Activated CD4-positive, alpha-beta T cell treated with anti-CD3 and anti-CD28 coated beads for 24 hours (primary cell): ENCODE measurements around the gene POU2AF1.

ENCODE experiments used
- DNase-seq, 2 donors: peaks; one replicate each; pipeline ENCODE4 v3.0.0-alpha.2; 2020; ENCODE audit warnings: low read depth in 2 of 2

The POU2AF1 gene, protein sequence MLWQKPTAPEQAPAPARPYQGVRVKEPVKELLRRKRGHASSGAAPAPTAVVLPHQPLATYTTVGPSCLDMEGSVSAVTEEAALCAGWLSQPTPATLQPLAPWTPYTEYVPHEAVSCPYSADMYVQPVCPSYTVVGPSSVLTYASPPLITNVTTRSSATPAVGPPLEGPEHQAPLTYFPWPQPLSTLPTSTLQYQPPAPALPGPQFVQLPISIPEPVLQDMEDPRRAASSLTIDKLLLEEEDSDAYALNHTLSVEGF

DNA sequence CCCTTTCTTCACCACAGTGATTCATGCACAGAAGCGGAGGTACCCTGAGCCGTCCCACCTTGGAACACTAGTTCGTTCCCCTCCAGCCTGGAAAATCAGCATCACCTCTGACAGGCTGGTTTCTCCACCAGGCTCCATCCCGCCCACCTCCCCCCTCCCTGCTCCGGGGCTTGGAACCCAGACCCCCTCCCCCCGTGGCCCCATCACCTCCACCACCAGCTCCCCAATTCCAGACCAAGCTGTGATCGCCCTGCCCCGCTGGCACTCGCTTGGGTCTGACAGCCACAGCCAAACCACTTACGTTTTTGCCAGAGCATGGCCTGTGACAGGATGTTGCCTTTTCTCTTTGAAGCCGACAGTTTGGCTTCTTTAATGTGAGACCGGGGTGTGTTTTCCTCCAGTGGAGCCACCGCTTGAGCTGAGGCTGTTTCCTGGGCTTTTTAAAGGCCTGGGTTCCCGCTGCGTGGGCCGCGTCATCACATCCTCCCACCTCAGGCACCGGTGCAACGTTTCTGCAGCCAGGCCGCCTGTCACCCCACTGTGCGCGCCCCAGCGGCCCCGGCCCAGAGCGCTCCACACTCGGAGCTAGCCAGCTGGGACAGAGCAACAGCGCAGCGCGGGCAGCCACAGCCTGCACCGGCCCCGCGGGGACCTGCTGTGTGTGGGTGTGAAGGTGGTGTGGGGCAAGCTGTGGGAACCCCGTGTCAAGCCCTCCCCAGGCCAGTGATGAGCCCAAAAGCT lies at the start of gene POU2AF1:
TSS of gene POU2AF1 (minus strand) at position 415 of the 741 bp plus-strand sequence. CDS start at position 317, 98 bp downstream.
- DNase-seq, result peak; percentile 56 to 74

DNA sequence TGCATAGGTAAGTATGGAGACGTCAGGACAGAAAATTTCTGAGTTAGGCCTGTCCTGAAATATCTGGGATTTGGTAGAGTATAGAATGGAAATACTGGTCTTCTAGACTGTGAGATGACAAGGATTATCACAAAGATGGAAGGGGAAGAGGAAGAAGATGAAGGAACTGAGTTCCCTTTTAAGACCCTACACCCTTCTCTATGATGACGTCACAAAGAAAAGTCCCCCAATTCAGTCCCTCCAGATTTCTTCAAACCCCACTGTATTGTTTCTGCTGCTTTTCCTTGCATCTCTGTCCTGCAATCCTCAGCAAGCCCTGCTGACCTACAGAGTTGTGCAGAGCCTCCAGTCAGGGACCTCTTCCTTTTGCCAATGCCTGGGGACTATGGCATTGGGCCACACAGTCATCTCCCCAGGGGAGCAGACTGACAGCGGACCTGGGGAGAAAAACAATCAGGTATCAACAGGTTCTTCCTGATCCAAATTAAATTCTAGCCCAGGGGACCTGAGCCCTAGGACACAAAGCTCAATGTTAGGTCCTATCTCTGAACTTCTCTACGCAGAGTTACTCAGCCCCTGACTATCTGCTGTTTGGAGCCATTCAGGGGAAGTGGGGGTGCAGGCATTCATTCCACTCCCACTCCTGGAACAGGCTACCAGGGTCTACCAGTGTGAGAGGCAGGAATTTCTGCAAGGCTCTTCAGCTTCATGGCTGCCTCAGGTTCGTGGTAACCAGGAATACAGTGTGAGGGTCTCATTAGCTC lies 49.2 kb upstream of the POU2AF1 start:
- DNase-seq, result no peak

DNA sequence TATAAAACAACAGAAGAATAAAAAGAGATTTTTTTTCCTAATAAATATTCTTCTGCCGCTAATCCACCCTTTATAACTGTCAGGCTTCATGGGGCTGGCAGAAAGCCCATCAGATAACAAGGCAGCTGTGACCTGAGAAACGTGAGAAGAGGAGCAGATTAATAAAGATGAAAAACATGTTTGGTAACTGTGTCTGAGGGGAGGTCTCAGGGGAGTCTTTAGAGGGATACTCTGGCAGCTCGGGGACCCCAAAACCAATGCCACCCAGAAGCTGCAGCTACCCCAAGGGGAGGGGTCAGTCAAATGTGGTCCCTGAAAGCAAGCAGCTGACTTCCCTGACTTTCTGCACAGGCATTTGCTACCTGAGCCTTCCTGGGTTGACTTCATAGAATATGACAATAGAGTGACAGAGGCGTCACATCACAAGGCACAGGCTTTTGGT lies 48.4 kb upstream of the POU2AF1 start:
- DNase-seq, result no peak

DNA sequence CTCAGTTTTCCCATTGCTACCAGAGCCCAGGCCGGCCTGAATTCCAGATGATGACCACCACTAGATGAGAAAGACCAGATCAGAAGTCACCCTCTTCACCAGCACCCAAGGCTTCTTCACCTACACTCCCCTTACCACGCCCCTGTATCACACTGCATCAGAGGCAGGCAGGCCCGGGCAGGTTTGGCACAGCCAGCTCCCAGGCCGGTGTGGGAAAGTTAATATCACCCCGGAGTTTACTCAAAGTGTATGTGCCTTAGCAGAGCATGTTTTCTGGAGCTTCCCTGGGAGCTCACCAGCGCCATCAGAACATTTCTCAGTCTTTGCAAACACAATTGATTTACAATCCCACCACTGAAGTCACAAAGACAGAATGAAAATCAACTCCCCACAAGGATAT lies 47.5 kb upstream of the POU2AF1 start:
- DNase-seq, result no peak

DNA sequence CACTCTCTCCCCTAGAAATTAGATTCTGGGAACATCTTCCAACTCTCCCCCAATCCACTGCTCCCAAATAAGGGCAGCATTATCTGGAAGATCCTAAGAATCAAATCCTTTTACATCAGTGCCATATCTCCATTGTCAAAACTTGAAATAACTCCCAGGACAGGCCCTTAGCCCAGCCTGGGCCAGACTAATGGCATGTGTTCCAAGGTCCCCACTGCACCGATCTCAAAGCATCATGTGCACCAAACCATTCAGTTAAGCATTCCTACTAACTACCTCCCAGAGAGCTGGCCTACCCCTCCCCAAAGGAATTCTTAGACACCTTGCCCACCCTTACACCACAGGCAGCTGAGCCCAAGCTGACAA lies 44.2 kb upstream of the POU2AF1 start:
- DNase-seq, result no peak

DNA sequence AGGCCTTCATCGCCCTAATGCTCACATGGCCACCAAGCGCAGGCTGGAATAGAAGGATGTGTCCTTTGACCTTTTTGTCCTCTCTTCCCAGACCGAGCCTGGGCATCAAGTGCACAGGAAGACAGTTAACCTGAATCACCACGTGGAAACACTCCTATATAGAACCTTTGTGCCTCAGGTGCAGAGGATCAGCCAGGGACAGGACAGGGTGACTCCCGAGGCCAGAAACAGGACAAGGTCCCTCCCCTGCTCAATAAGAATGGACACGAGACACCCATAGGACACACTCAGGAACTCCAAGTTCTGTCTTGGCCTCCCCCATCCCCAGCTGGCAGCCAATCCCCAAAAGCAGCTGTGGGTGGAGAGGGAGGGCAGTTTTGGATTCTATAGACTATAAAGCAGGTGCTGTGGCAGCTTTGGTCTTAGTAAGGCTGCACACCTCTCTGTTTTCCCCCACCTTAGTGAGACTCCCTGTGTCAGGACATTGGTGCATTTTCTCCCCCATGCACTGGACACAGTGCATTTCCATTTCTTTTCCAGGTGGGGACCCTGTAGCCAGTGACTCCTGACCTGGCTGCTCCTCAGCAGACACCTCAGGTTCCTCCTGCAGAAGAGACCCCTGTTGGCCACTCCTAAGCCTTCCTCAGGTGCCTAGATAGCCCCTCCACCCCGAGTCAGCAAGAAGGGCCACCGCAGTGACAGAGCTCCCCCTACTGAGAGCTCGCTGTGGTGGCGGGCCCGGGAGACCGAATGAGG lies 43.6 kb upstream of the POU2AF1 start:
- DNase-seq, result peak in 1 of 2 donors; percentile 40

DNA sequence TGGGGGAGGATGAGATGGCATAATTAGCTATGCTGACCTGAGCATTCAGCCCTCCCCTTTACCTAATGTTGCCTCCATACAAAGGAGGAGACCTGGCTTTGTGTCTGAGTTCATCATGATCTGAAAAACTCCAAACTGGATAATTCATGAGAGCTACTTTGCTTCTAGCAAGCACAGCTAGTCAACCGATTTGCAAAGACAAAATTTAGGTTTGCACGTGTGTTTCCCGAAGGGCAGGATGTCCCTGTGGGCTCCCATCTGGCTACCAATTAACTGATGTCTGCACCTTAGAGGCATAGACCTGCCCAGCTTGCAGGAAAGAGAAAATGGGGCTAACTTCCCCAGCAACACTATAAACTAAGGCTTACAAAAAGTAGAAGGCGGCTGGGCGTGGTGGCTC lies 42.2 kb upstream of the POU2AF1 start:
- no peak for DNase-seq

DNA sequence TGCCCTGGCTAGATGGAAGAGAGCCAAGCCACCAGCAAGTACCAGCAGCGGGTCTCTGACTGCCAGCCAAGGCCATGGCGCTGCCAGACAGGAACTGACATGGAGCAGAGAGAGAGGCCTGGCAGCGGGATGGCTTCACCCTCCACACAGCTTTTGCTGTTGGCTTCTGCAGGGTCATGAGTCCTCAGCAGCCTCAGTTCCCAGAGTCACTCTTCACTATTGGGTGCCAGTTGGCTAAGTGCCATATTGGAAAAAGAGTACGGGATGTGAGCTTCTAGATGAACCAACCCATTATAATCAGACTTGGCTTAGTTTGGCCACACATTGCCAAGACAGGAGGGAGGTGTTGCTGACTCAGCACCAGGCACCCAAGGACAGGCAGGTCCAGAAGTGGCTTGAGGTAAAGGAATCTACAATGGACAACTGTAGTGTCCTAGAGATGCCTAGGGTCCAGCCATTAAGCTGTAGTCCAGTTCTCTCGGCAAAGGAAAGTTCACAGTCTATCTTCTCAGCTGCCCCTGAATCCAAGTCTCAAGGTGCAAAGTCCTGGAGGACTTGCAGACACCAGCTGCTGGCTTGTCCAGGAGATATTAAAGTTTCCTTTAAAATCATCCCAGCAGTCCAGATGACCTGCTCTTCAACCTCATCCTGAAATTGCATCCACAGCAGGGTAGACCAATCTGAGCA lies 40.7 kb upstream of the POU2AF1 start:
- no peak for DNase-seq

DNA sequence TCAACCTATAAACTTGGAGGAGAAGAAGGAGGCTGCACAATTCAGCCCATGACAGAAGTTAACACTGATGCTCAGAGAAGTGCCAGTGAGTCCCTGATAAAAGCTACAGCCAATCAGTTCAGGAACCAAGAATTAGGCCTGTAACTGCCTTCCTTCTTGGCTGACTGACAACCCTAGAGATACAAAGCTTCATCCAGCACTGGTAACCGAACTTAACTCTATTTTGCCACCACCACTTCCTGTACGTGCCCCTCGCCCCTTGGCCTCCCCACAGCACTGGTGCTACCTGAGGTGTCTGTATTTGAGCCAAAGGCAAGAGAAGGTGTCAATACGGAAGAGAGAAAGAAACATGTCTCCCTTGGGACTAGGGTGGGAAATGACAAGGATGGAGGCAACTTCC lies 40.1 kb upstream of the POU2AF1 start:
- no peak for DNase-seq

DNA sequence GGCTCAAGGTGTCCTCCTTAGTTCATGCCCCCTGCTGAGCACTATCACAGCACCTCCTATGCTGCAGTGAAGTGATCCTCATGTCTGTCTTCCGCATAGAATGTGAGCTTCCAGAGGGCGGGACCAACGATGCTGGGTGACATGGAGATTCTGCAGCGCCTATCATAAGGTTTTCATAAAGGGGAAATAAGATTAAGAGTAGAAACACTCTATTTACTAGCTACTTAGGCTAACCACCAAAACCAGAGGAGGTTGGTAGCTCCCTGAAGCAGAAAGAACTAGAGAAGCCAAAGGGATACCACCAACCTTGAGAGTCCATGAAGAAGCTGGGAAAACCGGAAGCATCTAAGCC lies 39.3 kb upstream of the POU2AF1 start:
- no peak for DNase-seq

DNA sequence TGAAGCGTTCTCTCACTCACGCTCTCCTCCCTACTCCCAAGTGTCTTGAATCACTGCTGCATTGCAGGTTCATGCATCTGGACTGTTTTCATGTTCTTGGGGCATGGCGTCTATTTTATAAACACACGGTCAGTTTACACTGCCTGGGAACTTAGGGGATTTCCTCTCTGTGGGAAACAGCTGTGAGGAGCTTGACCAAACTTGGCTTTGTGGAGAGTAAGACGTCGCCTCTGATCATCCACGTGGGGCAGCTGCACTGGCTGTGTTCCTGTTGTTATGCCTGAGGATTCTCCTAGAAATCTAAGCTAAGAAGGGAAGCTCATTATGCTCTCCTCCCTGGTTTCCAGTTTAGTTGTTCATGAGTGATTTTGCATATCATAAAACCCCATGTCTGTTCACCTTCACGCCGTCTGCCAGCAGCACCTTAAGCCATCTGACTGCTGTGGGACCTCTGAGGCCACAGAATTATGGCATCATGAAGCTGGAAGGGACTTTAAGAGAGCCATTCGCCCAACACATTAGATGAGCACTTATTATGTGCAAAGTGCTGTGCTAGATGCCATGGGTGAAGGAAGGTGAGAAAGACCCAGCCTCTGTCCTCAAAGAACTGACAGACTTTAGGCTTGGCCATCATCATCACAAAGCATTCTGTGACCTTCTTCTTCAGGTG lies 38.8 kb upstream of the POU2AF1 start:
- no peak for DNase-seq

DNA sequence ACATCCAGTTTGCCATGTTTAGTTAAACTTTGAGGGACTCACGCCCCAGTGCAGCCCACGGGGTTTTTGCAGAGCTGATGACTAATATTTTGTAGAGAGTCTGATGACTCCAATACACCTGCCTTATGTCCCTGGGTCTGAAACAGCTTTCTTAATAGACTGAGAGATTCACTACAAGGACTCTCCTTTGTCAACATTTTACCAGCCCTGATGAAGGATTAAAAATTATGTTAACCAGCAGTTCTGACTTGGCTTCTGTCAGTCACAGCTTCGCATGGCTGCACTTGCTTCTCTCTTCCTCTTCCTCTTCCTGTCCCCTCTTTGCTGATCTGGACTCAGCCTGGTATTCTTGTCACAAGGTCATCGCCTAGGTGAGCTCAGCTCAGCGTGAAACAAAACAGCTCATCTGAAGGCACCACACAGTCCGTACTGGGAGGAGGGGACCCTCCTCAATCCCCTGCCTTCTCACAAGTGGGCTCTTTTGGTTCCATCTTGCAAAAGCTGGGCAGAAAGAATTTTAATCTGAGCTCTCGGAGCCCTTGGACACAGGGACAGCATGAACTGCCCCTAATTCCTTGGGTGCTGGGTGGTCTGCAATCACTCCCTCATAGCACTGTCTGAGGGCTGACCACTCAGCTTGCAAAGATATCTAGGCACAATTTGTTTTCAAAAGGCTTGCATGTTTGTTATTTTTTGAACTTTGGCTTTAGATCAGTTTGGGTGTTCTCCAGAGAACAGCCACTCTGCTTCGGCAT lies 38.1 kb upstream of the POU2AF1 start:
- DNase-seq, result no peak

DNA sequence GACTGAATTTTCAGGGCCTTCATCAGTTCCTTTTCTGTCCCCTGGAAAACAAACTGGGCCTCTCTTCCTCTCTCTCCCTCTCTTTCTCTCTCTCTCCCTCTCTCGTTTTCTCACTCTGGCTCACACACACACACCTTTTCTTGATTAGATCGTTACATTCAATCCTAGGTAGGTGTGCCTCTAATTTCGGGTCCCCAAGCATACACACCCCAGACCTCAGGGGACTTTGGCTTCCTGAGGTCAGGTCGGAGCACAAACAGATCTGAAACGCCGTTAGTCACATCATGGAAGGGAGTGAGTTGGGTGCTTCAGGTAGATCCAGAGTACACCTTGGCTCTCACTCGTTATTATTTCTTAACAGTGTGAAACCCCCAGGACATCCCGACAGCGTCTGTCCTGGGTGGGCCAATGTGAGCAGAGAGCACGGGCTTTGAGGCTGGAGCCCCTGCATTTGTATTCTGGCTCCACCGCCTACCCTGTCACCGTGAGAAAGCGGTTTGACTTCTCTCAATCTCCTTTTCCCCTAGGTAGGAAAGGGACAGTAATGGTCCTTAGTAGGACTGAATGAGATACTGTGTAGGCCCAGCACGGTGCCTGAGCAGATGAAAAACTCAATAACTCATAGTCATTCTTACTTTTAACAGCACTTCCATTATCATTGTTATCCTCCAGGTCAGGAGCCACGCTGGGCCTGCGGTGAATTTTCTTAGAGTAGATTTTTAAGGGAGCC lies 37.3 kb upstream of the POU2AF1 start:
- DNase-seq, result no peak

DNA sequence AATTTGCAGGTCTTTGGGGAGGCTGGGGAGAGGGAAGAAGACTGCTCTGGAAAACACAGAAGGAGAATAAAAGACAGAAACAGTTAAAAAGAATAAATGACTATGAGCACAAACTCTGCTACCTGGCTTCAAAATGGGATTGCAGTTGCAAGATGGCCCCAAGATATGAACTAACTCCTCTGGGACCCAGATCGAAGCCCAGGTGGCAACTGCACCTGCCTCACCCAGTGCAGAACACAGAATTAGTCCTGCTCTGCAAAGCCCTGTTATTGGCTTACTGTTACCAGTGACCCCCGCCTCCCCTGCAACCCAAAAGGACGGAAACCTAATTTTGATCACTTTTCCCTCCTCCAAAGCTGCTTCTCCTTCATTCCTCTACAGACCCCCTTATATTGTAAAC lies 35.9 kb upstream of the POU2AF1 start:
- no peak for DNase-seq

DNA sequence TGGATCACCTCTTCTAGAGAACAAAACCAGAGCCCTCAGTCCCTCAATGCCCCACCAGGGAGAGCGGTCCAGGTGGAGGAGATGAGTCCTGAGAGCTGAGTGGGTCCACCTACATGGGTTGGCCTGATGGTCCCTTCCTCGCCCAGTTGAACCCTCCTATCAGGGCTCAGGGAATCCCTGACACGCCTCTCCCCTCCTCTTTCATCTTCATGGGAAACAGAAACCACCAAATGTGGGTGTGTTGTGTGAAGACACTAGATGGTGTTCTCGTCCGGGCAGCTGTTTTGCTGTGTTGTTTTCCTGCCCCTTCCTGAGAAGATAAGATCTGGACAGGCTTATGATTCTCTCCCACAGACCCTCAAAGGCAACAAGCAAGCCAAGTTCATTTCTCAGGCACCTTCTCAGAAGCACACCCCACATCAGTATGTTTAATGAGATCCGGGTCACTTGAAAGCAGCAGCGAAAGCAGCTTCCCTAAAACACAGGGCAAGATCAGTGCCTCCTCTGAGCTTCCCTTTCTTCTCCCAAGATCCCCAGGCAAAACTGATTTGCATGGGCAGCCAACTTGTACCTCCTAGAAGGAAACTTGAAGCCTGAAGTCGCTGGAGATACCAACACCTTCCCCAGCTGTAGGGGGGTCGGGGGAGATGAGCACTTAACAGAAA lies 35.3 kb upstream of the POU2AF1 start:
- DNase-seq, result peak in 1 of 2 donors; percentile 8

DNA sequence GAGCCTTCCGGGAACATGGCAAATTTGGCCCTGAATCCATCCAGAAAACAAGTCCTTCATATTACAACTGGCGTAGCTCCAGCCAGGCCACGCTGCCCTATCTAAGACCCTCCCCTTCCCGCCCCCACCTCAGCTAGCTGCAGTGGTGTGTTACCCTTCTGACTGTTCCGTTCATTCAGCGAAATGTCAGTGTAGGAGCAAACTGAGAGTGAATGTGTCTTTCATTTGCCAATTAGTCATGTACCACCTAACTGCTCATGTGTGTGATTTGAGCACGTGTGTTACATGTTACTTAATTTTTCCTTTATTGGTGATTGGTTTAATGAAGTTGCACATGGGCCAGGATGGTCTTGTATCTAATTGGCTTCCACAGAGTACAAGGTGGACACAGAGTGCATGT lies 34.8 kb upstream of the POU2AF1 start:
- peak; percentile 23 to 33 for DNase-seq

DNA sequence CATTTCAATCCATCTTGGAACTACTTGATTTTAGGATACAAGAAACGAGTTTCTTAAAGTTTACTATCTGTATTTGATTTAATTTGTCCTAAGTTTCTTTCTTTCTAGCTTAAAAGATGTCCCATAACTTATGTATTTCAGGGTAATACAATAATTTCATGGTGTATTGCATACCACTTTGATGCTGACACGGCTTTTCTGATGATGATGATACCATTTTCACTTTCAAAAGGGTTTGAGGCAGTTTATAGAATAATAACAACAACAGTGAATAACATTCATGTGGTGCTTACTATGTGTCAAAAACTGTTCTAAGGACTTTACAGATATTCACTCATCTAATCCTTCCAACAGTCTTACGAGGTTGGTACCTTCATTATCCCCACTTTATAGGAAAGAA lies 33.2 kb upstream of the POU2AF1 start:
- DNase-seq, result no peak

DNA sequence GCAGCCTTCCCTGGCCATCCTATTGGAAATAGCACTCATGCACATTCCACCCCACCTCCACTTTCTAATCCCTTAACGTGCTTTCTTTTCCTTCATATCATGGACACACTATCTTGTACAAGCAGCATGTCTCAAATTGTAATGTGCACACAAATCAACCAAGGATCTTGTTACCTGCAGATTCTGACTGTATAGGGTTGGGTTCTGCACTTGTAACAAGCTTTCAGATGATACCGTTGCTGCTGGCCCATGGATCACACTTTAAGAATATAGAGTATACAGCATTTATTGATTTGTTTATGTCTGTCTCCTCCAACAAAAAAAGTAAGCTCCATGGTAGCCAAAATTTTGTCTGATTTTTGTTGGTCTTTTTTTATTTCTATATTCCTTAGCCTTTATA lies 32.4 kb upstream of the POU2AF1 start:
- DNase-seq, result no peak

DNA sequence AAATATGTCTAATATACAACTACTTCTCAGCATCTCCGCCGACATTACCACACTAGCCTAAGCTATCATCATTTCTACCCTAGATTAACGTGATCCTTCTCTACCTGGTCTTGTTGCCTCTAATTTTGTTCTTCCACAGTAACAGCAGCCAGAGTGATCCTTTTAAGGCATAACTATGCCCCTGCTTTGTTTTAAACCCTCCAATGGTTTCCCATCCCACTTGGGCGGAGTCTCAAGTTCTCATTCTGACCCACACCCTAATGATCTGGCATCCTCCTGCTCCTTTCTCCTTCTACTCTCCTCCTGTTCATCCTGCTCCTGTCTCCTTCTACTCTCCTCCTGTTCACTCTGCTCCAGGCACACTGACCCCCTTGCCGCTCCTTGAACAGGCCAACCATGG lies 31.9 kb upstream of the POU2AF1 start:
- no peak for DNase-seq
